Common myeloid progenitor, CD34-positive (primary cell): ENCODE results near the gene PARP9.

ENCODE experiments used
- CTCF ChIA-PET: fragments of 350-600 bp; sonication (Branson Sonifier 250); formaldehyde crosslinking; loops from one replicate; lab custom pipeline; 2021; ENCODE audit warnings: antibody characterized with exemption; lab: Charles Lee
- POLR2A ChIA-PET: fragments of 350-600 bp; sonication (Branson Sonifier 250); formaldehyde crosslinking; loops from one replicate; lab custom pipeline; 2021; ENCODE audit warnings: antibody characterized with exemption; lab: Charles Lee
- DNase-seq, 3 donors: peaks; one replicate each; pipeline versions ENCODE4 v3.0.0 to v3.0.0-alpha.2; 2013
- H3K27ac ChIP-seq, 2 experiments: 1 replicate in 1 of 2; 2 replicates in 1 of 2; pipeline ENCODE4 v1.7.0; 2013; ENCODE audit warnings: inconsistent platforms in 2 of 2, low read length in 2 of 2, mild to moderate bottlenecking in 2 of 2, low read depth in 1 of 2, moderate library complexity in 1 of 2; ENCODE audit not compliant: severe bottlenecking in 2 of 2, insufficient read depth in 1 of 2, poor library complexity in 1 of 2
- H3K27me3 ChIP-seq, 5 experiments: replicated peaks in 2 of 5; 1 replicate in 3 of 5; 2 replicates in 2 of 5; pipeline versions ENCODE4 v1.6.1 to v1.7.0; 2013; ENCODE audit warnings: low read length in 4 of 5, mild to moderate bottlenecking in 2 of 5, moderate library complexity in 2 of 5, inconsistent platforms in 1 of 5; ENCODE audit not compliant: insufficient read depth in 5 of 5, control insufficient read depth in 4 of 5
- H3K36me3 ChIP-seq, 4 experiments: 1 replicate in 2 of 4; 2 replicates in 2 of 4; pipeline versions ENCODE4 v1.6.1 to v1.7.0; 2013; ENCODE audit warnings: low read length in 3 of 4, control low read depth in 1 of 4, mild to moderate bottlenecking in 1 of 4; ENCODE audit not compliant: control insufficient read depth in 4 of 4, insufficient read depth in 4 of 4
- H3K4me1 ChIP-seq, 4 experiments: 1 replicate in 3 of 4; 2 replicates in 1 of 4; pipeline versions ENCODE4 v1.6.1 to v1.7.1; 2013; ENCODE audit warnings: low read length in 3 of 4, mild to moderate bottlenecking in 3 of 4, control low read depth in 1 of 4, inconsistent platforms in 1 of 4, moderate library complexity in 1 of 4; ENCODE audit not compliant: control insufficient read depth in 4 of 4, insufficient read depth in 4 of 4; ENCODE audit errors: control extremely low read depth in 1 of 4
- H3K4me3 ChIP-seq, 7 experiments: 1 replicate in 4 of 7; 2 replicates in 3 of 7; pipeline versions ENCODE4 v1.5.1 to v1.7.0; 2013; ENCODE audit warnings: mild to moderate bottlenecking in 7 of 7, low read length in 6 of 7, moderate library complexity in 6 of 7, inconsistent platforms in 2 of 7, low read depth in 2 of 7, control low read depth in 1 of 7; ENCODE audit not compliant: insufficient read depth in 4 of 7, control insufficient read depth in 1 of 7; ENCODE audit errors: extremely low read depth in 1 of 7
- H3K9me3 ChIP-seq, 5 experiments: 1 replicate in 4 of 5; 2 replicates in 1 of 5; pipeline versions ENCODE4 v1.6.1 to v1.7.1; 2013; ENCODE audit warnings: low read length in 4 of 5, mild to moderate bottlenecking in 2 of 5, inconsistent platforms in 1 of 5, low read depth in 1 of 5, moderate library complexity in 1 of 5; ENCODE audit not compliant: control insufficient read depth in 4 of 5, insufficient read depth in 2 of 5; ENCODE audit errors: control extremely low read depth in 1 of 5
- WGBS: methylation state at CpG from one replicate; pipeline ENCODE4 v1.1.5; 2013; ENCODE audit not compliant: insufficient coverage; 5-methylcytosine and 5-hydroxymethylcytosine counted together

PARP9 gene

GRCh38 chr3:122586773-122587485 is 22.8 kb upstream of the PARP9 start:
- DNase-seq = peak in 1 of 3 donors; percentile 26
- H3K36me3 ChIP-seq = peaks cover 0 to 4% (median 3%) of the 10 kb centered on the region in 4 experiments
- CTCF ChIA-PET = interaction anchor here (1.1 kb wide), 1 partner anchor 12 kb away, joined by 3 read pairs; no protein-coding TSS in a partner anchor

GRCh38 chr3:122586098-122586497 is 22.0 kb upstream of the PARP9 start:
- Histone ChIP-seq H3K4me1 (peaks cover 0 to 6% (median 4%) of the 10 kb centered on the region in 4 experiments), H3K27me3 (no peaks in the 10 kb centered on the region), H3K9me3 (peaks cover 3 to 18% (median 9%) of the 10 kb centered on the region in 5 experiments), H3K27ac (no peak overlapping the region), H3K36me3 (peaks cover 0 to 4% (median 3%) of the 10 kb centered on the region in 4 experiments), H3K4me3 (no peak overlapping the region)
- 88% methylated on average over 1 of the region's 1 CpG for WGBS
- ChIA-PET POLR2A (no interaction called here), CTCF (no interaction called here)
- DNase-seq = no peak

More at GRCh38 chr3:122586773-122587485, 22.8 kb upstream of the PARP9 start:
- Histone ChIP-seq H3K4me3 (no peak overlapping the region), H3K9me3 (peaks cover 3 to 14% (median 5%) of the 10 kb centered on the region in 5 experiments), H3K27ac (no peak overlapping the region), H3K27me3 (no peaks in the 10 kb centered on the region), H3K4me1 (peaks cover 0 to 6% (median 4%) of the 10 kb centered on the region in 4 experiments)
- POLR2A ChIA-PET = no interaction called here

GRCh38 chr3:122582390-122582789 is 18.3 kb upstream of the PARP9 start:
- peaks cover 3 to 19% (median 9%) of the 10 kb centered on the region in 5 experiments for H3K9me3 ChIP-seq
- no peak overlapping the region for H3K4me3 ChIP-seq
- WGBS = no CpG with 5 or more reads among the region's 1 CpG
- no peak overlapping the region for H3K27ac ChIP-seq
- peaks cover 0 to 4% (median 3%) of the 10 kb centered on the region in 4 experiments for H3K36me3 ChIP-seq
- peak in 2 of 3 donors; percentile 23 to 34 for DNase-seq
- ChIA-PET CTCF (no interaction called here), POLR2A (no interaction called here)
- H3K27me3 ChIP-seq = no peaks in the 10 kb centered on the region
- peaks cover 0 to 13% (median 6%) of the 10 kb centered on the region in 4 experiments for H3K4me1 ChIP-seq

- Histone ChIP-seq H3K27ac (no peak overlapping the region), H3K27me3 (no peaks in the 10 kb centered on the region), H3K4me1 (peaks cover 0 to 8% (median 5%) of the 10 kb centered on the region in 4 experiments), H3K36me3 (peaks cover 0 to 4% (median 3%) of the 10 kb centered on the region in 4 experiments), H3K9me3 (peaks cover 3 to 19% (median 9%) of the 10 kb centered on the region in 5 experiments), H3K4me3 (no peak overlapping the region)
- no peak for DNase-seq
- CTCF ChIA-PET = no interaction called here
- POLR2A ChIA-PET = interaction anchor here (0.6 kb wide), 1 partner anchor 66 kb away, joined by 4 read pairs; no protein-coding TSS in a partner anchor
- WGBS = no CpG with 5 or more reads among the region's 2 CpGs
Observed at GRCh38 chr3:122581622-122582021, 17.5 kb upstream of the PARP9 start.

GRCh38 chr3:122580470-122580869 is 16.4 kb upstream of the PARP9 start:
- WGBS = no CpG with 5 or more reads among the region's 3 CpGs
- POLR2A ChIA-PET = no interaction called here
- CTCF ChIA-PET = interaction anchor here (1.1 kb wide), 1 partner anchor 21 kb away, joined by 3 read pairs; no protein-coding TSS in a partner anchor

GRCh38 chr3:122578069-122578740 is 14.1 kb upstream of the PARP9 start:
- H3K4me3 ChIP-seq = peak overlapping the region; percentile 69 to 93 (median 82)

More at GRCh38 chr3:122580470-122580869, 16.4 kb upstream of the PARP9 start:
- Histone ChIP-seq H3K27me3 (no peaks in the 10 kb centered on the region), H3K4me3 (no peak overlapping the region), H3K36me3 (peaks cover 0 to 4% (median 3%) of the 10 kb centered on the region in 4 experiments), H3K4me1 (peaks cover 0 to 9% (median 5%) of the 10 kb centered on the region in 4 experiments), H3K27ac (no peak overlapping the region), H3K9me3 (peaks cover 3 to 19% (median 9%) of the 10 kb centered on the region in 5 experiments)
- no peak for DNase-seq

More at GRCh38 chr3:122578069-122578740, 14.1 kb upstream of the PARP9 start:
- H3K9me3 ChIP-seq = peaks cover 1 to 14% (median 4%) of the 10 kb centered on the region in 5 experiments
- peaks cover 0 to 9% (median 4%) of the 10 kb centered on the region in 4 experiments for H3K4me1 ChIP-seq
- ChIA-PET CTCF (interaction anchor here (1.8 kb wide), 1 partner anchor 18 kb away, joined by 6 read pairs; no protein-coding TSS in a partner anchor), POLR2A (interaction anchor here (0.8 kb wide), 1 partner anchor 101 kb away, joined by 3 read pairs; no protein-coding TSS in a partner anchor)
- H3K27me3 ChIP-seq = no peaks in the 10 kb centered on the region
- peaks cover 2 to 11% (median 4%) of the 10 kb centered on the region in 4 experiments for H3K36me3 ChIP-seq
- H3K27ac ChIP-seq = peak overlapping the region in 1 of 2 experiments; percentile 77
- 33% methylated on average over 1 of the region's 5 CpGs for WGBS
- DNase-seq = peak in 1 of 3 donors; percentile 32
